GM18873 (cell line): ENCODE data around the gene CD274.
"Not testable (repeated sequence)": the region's sequence is repeated elsewhere in the genome, so short reads cannot be mapped to it uniquely, and the experiment has no call there.

Experiments used
- ATAC-seq: cut with Tn5 transposase; IDR thresholded peaks from one replicate; pipeline ENCODE4 v1.9.1; 2021; ENCODE audit warnings: mild to moderate bottlenecking, moderate library complexity, moderate number of reproducible peaks; ENCODE audit not compliant: unreplicated experiment, low FRiP score

CD274 gene

DNA sequence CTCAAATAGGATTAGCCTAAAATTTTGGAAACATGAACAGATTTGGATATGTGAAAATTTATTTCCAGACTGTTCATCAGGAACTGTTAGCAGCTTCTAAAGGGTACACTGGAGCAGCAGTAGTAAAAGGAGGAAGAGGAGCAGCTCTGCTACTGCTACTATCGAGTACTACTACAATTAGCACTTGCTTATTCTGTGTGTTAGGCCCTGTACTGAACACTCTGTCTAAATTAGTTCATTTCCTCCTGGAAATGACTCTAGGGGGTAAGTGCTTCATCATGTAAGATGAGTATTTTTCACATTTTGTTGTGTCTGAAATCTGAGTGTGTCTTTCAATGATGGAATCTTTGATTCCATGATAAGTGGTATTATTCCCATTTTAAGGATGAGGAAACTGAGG, 9.8 kb downstream of the CD274 start:
- no peak for ATAC-seq

GRCh38 chr9:5464831-5465330, 14.5 kb downstream of the CD274 start:
- not testable (repeated sequence) for ATAC-seq

GRCh38 chr9:5466005-5466404, 15.7 kb downstream of the CD274 start:
- no peak for ATAC-seq

- ATAC-seq, result no peak
Observed at GRCh38 chr9:5466766-5467165, 16.4 kb downstream of the CD274 start.

DNA sequence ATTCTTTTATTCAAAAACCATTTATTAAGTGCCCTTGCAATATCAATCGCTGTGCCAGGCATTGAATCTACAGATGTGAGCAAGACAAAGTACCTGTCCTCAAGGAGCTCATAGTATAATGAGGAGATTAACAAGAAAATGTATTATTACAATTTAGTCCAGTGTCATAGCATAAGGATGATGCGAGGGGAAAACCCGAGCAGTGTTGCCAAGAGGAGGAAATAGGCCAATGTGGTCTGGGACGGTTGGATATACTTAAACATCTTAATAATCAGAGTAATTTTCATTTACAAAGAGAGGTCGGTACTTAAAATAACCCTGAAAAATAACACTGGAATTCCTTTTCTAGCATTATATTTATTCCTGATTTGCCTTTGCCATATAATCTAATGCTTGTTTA, 18.5 kb downstream of the CD274 start:
- ATAC-seq, result no peak

- no peak for ATAC-seq
Observed at GRCh38 chr9:5470122-5470521, 19.8 kb downstream of the CD274 start.

- ATAC-seq, result no peak
Observed at GRCh38 chr9:5470816-5471215, 20.5 kb downstream of the CD274 start.

DNA sequence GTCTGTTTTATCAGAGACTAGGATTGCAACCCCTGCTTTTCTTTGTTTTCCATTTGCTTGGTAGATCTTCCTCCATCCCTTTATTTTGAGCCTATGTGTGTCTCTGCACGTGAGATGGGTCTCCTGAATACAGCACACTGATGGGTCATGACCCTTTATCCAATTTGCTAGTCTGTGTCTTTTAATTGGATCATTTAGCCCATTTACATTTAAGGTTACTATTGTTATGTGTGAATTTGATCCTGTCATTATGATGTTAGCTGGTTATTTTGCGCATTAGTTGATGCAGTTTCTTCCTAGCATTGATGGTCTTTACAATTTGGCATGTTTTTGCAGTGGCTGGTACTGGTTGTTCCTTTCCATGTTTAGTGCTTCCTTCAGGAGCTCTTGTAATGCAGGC, 25.3 kb downstream of the CD274 start:
- ATAC-seq, result not testable (repeated sequence)

- ATAC-seq, result no peak
Observed at GRCh38 chr9:5478206-5478605, 27.9 kb downstream of the CD274 start.

DNA sequence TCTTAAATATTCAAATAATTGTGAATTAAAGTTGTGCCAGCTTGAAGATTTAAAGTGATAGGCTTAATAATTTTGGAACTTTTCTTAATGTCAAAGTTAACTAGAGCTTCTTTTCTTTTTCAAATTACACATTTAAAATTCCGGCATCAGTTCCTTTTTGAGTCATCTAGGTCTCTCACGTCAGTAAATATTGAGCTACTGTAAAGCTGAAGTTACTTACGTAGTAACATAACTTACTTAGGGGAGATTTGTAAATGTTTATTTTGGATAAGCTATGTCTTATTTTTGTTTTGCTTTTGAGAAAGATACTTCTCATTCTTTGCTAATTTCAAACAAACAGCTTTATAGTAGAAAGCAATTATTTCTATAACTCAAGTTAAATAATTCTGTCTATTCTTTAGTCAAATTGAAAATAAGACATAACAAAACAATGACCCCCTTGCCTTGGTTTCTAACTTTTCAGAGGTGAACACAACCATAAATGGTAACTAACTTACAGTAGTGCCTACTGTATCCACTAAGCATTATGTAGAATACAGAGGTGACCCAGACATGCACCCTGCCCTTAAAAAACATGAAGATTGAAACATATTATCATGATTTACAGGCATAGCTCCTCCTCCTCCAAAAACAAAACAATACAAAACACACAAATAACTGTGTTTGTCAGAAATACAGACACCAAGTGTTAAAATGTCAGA, 29.8 kb downstream of the CD274 start:
- no peak for ATAC-seq

DNA sequence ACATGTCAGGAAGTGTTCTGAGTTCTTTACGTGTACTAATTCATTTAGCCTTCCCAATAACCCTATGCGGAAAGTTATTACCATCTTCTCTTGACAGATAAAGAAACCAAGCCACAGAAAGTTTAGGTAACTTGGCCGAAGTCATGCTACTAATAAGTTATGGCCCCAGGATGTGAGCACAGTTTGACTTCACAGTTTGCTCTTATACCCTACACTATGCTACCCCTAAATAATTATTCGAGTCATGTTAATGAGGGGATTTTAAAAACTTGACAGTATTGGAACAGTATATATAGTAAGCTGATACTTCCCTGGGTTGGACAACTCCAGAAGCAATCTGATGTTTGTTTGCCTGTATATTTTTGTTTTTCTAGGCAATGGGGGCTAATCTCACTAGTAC, 30.6 kb downstream of the CD274 start:
- ATAC-seq, result no peak

- ATAC-seq, result no peak
Observed at GRCh38 chr9:5481322-5482040, 31.1 kb downstream of the CD274 start.

DNA sequence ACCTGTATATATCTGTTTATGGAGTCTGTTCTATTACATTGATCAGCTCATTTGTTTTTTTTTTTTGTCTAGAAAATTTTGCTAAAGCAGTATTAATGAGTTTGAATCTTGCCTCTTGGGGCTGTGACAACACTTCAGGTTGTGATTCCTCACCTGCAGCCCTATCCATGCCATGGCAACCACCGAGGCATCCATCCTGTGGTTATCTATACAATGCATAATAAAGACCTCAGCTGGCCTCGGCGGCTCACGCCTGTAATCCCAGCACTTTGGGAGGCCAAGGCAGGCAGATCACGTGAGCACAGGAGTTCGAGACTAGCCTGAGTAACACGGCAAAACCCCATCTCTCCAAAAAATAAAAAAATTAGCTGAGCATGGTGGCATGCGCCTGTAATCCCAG, 31.9 kb downstream of the CD274 start:
- no peak for ATAC-seq

GRCh38 chr9:5483306-5483705, 33.0 kb downstream of the CD274 start:
- no peak for ATAC-seq

- ATAC-seq, result no peak
Observed at GRCh38 chr9:5485378-5486085, 35.2 kb downstream of the CD274 start.

DNA sequence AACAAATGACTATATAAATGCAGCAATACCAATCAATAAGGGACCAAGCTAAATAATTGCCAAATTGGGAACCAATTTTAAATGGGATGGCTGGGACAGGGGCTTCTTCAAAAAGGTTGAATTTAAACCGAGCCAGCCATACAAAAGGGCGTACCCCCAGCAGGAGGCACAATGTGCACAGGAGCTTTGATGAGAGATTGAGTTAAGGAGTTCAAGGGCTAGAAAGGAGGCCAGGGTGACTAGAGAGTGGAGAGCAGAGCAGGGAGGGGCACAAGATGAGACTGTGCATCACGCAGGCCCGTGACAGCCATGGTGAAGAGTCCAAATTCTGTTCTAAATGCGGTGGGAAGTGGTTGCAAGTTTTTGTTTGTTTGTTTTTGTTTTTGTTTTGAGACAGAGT, 36.6 kb downstream of the CD274 start:
- ATAC-seq, result no peak

- no peak for ATAC-seq
Observed at GRCh38 chr9:5488221-5489008, 38.1 kb downstream of the CD274 start.

- no peak for ATAC-seq
Observed at GRCh38 chr9:5489630-5490490, 39.5 kb downstream of the CD274 start.

- ATAC-seq, result no peak
Observed at GRCh38 chr9:5492965-5493678, 42.8 kb downstream of the CD274 start.
